KMS-11 (cell line): Measurements from ENCODE around the gene PACRGL.

Experiments used
- H2AFZ ChIP-seq: fragments of 200-600 bp; sonication (generic); 2 replicates; pipeline ENCODE4 v1.6.1; 2016; ENCODE audit warnings: antibody characterized with exemption, mixed run types, low read depth
- H3K27ac ChIP-seq: fragments of 200-600 bp; sonication (generic); 2 replicates; pipeline ENCODE4 v1.6.1; 2016; ENCODE audit warnings: mild to moderate bottlenecking, mixed run types
- H3K27me3 ChIP-seq: fragments of 200-600 bp; sonication (generic); 2 replicates; pipeline ENCODE4 v1.6.1; 2017; ENCODE audit warnings: mild to moderate bottlenecking, low read depth, mixed run types, moderate library complexity; ENCODE audit not compliant: insufficient read depth
- H3K36me3 ChIP-seq: fragments of 200-600 bp; sonication (generic); 2 replicates; pipeline ENCODE4 v1.6.1; 2017; ENCODE audit warnings: mild to moderate bottlenecking, mixed run types; ENCODE audit not compliant: insufficient read depth
- H3K4me1 ChIP-seq: fragments of 200-600 bp; sonication (generic); 2 replicates; pipeline ENCODE4 v1.6.1; 2016; ENCODE audit warnings: mild to moderate bottlenecking, low read depth, mixed run types; ENCODE audit not compliant: poor library complexity, severe bottlenecking
- H3K4me2 ChIP-seq: fragments of 200-600 bp; sonication (generic); 2 replicates; pipeline ENCODE4 v1.7.0; 2016; ENCODE audit warnings: mild to moderate bottlenecking, mixed run types
- H3K4me3 ChIP-seq: fragments of 200-600 bp; sonication (generic); IDR thresholded peaks from 2 replicates; pipeline ENCODE4 v1.6.1; 2017; ENCODE audit warnings: low read depth, low read length, mixed read lengths; ENCODE audit not compliant: insufficient read depth
- H3K79me2 ChIP-seq: fragments of 200-600 bp; sonication (generic); 2 replicates; pipeline ENCODE4 v1.6.1; 2016; ENCODE audit warnings: low read depth, mixed run types; ENCODE audit not compliant: insufficient read depth
- H3K9ac ChIP-seq: fragments of 200-600 bp; sonication (generic); 2 replicates; pipeline ENCODE4 v1.6.1; 2016; ENCODE audit warnings: mild to moderate bottlenecking, mixed run types
- H4K20me1 ChIP-seq: fragments of 200-600 bp; sonication (generic); 2 replicates; pipeline ENCODE4 v1.6.1; 2016; ENCODE audit warnings: mild to moderate bottlenecking, mixed run types; ENCODE audit not compliant: insufficient read depth
- TF ChIP-seq, protein P1 (sequence below): fragments of 200-600 bp; sonication (generic); conservative IDR thresholded peaks from 2 replicates; pipeline ENCODE4 v1.6.1; 2017; ENCODE audit warnings: low read depth, mild to moderate bottlenecking, antibody characterized with exemption, low read length, moderate library complexity, mixed read lengths

The PACRGL gene

DNA sequence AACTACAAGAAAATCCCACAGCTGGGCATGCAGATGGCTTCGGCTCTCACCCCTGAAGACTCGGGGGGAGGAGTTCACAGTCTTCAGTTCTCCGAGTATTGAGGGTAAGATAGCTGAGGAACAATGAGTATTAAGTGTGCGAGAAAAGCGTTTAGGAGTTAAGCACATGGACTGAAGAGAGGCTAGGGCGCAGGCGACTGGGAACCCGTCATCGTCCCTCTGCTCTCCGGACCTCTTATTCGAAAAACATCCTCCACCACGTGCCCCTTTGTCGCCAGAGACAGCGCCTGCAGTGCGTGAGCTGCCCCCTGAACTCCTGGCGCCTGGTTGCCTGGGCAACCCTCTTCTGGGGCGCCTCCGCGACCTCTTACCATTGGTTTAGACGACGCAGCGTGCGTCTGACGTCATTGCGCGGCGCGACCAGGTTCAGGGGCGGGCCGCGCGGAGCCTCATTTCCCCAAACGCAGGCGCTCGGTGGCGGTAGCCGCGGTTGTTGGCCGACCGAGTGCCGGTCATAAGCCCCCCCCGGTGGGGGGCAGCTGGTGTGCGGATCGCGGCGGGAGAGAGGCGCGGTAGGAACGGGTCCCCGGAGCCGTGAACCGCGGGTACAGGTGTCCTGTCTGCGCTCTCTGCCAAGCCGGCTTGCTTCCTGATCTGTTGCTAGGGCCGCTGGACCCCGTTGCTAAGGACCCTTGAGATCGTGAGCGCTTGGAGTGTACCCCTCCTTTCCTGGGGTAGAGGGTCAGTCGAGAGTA lies at the start of gene PACRGL:
Gene PACRGL (plus strand): TSS at position 452 of the 755 bp plus-strand sequence. CDS start 4,024 bp downstream, outside the sequence.
- Histone ChIP-seq H3K9ac (peak within 1 kb of the TSS; percentile 67), H3K27me3 (no peaks in the 10 kb centered on the region), H3K4me3 (no peak within 1 kb of the TSS), H3K79me2 (peaks cover 12% of the 10 kb centered on the region; the same call in 1 of the 2 replicates), H2AFZ (peak within 1 kb of the TSS; percentile 81), H3K27ac (peak within 1 kb of the TSS; percentile 72), H3K4me1 (peaks cover 7% of the 10 kb centered on the region), H3K36me3 (no peaks in the 10 kb centered on the region), H4K20me1 (no peaks in the 10 kb centered on the region), H3K4me2 (peak within 1 kb of the TSS; percentile 86)
- TF ChIP-seq, protein P1, sequence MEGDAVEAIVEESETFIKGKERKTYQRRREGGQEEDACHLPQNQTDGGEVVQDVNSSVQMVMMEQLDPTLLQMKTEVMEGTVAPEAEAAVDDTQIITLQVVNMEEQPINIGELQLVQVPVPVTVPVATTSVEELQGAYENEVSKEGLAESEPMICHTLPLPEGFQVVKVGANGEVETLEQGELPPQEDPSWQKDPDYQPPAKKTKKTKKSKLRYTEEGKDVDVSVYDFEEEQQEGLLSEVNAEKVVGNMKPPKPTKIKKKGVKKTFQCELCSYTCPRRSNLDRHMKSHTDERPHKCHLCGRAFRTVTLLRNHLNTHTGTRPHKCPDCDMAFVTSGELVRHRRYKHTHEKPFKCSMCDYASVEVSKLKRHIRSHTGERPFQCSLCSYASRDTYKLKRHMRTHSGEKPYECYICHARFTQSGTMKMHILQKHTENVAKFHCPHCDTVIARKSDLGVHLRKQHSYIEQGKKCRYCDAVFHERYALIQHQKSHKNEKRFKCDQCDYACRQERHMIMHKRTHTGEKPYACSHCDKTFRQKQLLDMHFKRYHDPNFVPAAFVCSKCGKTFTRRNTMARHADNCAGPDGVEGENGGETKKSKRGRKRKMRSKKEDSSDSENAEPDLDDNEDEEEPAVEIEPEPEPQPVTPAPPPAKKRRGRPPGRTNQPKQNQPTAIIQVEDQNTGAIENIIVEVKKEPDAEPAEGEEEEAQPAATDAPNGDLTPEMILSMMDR: no peak

DNA sequence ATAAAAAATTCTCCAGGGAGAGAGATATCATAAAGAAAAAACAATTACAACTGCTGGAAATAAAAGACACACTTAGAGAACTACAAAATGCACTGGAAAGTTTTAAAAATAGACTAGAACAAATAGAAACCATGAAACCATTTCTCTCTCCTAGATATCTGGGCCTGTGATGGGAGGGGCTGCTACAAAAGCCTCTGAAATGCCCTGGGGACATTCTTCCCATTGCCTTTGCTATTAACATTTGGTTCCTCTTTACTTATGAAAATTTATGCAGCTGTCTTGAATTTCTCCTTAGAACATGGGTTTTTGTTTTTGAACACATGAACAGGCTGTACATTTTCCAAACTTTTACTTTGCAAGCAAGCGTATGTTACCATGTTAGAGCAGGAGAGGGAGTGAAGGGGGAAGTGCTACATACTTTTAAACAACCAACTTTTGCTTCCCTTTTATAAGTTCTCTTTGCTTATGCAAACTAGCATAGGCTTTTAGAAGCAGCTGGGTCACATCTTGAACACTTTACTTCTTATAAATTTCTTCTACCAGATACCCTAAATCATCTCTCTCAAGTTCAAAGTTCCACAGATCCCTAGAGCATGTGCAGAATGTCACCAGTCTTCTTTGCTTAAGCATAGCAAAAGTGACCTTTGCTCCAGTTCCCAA lies 47.9 kb upstream of the PACRGL start:
- H3K4me1 ChIP-seq: no peaks in the 10 kb centered on the region
- no peak overlapping the region for H3K27ac ChIP-seq
- TF ChIP-seq, protein P1: no peak
- H3K79me2 ChIP-seq: no peaks in the 10 kb centered on the region
- no peak overlapping the region for H3K4me2 ChIP-seq
- H3K9ac ChIP-seq: no peak overlapping the region
- no peaks in the 10 kb centered on the region for H3K36me3 ChIP-seq
- H4K20me1 ChIP-seq: no peaks in the 10 kb centered on the region
- no peak overlapping the region for H3K4me3 ChIP-seq
- H3K27me3 ChIP-seq: no peaks in the 10 kb centered on the region
- no peak overlapping the region for H2AFZ ChIP-seq

DNA sequence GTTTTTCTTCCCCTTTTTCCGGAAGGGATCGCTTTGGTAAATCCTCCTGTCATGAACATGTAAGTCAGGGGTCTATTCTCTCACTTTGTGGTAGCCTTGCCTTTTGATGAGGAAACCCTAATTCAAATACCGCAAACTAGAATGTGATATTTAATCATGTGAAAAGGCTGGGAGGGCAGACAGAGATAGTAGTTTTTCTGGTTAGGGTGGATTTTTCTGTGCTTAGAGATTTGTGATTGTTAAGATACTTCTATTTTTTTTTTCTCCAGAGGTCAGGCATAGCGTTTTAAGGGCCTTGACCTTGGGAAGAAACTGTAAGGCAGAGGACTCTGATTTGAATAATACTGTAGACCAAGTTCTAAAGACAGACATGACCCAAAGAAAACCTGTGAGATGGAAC lies 41.8 kb upstream of the PACRGL start:
- Histone ChIP-seq H3K4me1 (no peaks in the 10 kb centered on the region), H3K27me3 (no peaks in the 10 kb centered on the region), H2AFZ (no peak overlapping the region), H3K27ac (no peak overlapping the region), H3K36me3 (no peaks in the 10 kb centered on the region), H4K20me1 (no peaks in the 10 kb centered on the region), H3K4me2 (no peak overlapping the region), H3K9ac (no peak overlapping the region), H3K79me2 (no peaks in the 10 kb centered on the region), H3K4me3 (no peak overlapping the region)
- TF ChIP-seq, protein P1: no peak

DNA sequence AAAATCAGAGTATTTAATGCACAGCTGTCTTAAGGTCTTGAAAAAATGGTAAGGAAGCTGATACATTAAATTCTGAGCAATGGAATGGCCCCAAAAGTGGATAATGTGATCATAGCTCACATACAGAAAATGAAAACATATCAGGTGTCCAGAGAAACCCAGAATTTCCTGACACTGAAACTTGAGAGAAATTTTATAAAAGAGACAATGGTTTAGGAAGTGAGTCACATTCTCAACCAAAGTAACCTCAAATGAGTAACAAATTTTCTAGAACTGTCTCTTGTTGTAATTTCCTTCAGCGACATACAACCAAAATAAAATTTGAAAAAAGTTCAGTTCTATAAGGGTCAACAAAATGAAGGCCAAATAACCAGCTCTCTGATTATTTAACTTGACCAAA lies 37.4 kb upstream of the PACRGL start:
- H3K27ac ChIP-seq: no peak overlapping the region
- H3K4me2 ChIP-seq: no peak overlapping the region
- no peaks in the 10 kb centered on the region for H3K27me3 ChIP-seq
- no peaks in the 10 kb centered on the region for H3K4me1 ChIP-seq
- H2AFZ ChIP-seq: no peak overlapping the region
- H3K9ac ChIP-seq: no peak overlapping the region
- H3K4me3 ChIP-seq: no peak overlapping the region
- H4K20me1 ChIP-seq: no peaks in the 10 kb centered on the region
- H3K79me2 ChIP-seq: no peaks in the 10 kb centered on the region
- H3K36me3 ChIP-seq: no peaks in the 10 kb centered on the region
- TF ChIP-seq, protein P1: no peak
